HepG2 (cell line): ENCODE results near the gene S100A8. TPM values are rescaled to one million over a fixed set of nuclear protein-coding genes. Genes with fewer than 3 reads are reported as not detected.

Experiments
- ATAC-seq: fragments of 200-7000 bp; cut with Tn5 transposase; 3 replicates; pipeline ENCODE4 v1.9.1; 2020; ENCODE audit warnings: mild to moderate bottlenecking, moderate library complexity
- BruUV-seq: library from RNA; stranded (reverse); fragments of 400-500 nt; replicated peaks from 2 replicates; lab custom pipeline; 2021; lab: Mats Ljungman, UMichigan
- CTCF ChIA-PET: fragments of 300-600 bp; formaldehyde crosslinking; extraction: SDS; loops from one replicate; lab custom pipeline; 2021; ENCODE audit warnings: low total read pairs, inconsistent platforms, low intra/inter-chr PET ratio; lab: Yijun Ruan, JAX
- POLR2A ChIA-PET: fragments of 350-600 bp; sonication (Branson Sonifier 250); formaldehyde crosslinking; loops from one replicate; lab custom pipeline; 2020; ENCODE audit warnings: antibody characterized with exemption, inconsistent platforms; lab: Yijun Ruan, JAX
- DNase-seq: peaks from one replicate; pipeline ENCODE4 v3.0.0-alpha.2; 2015; ENCODE audit warnings: low spot score
- FAIRE-seq: peaks from 3 replicates; lab custom pipeline; 2011; peaks lifted over from hg19 to GRCh38; lab: Jason Lieb, UNC
- H2AFZ ChIP-seq: one replicate; pipeline ENCODE4 v1.6.1; 2011; ENCODE audit warnings: low read length, inconsistent platforms
- H3K27ac ChIP-seq: fragments of 300-600 bp; 3 replicates; pipeline ENCODE4 v1.8.0; 2011; ENCODE audit warnings: mixed run types, mild to moderate bottlenecking, mixed read lengths, low read length, inconsistent platforms; ENCODE audit not compliant: insufficient read depth; ENCODE audit errors: extremely low read length
- H3K27me3 ChIP-seq, 2 experiments: fragments of 200-600 bp in 1 of 2; 2 replicates in 1 of 2; 3 replicates in 1 of 2; pipeline versions ENCODE4 v1.6.0 to v1.8.0; 2011; ENCODE audit warnings: low read length in 2 of 2, mild to moderate bottlenecking in 2 of 2, moderate library complexity in 2 of 2, inconsistent platforms in 1 of 2; ENCODE audit not compliant: insufficient read depth in 2 of 2, control insufficient read depth in 1 of 2
- H3K36me3 ChIP-seq, 2 experiments: fragments of 200-600 bp in 1 of 2; replicated peaks in 1 of 2; 2 replicates in 1 of 2; 3 replicates in 1 of 2; pipeline versions ENCODE4 v1.5.1 to v1.8.0; 2011; ENCODE audit warnings: low read length in 2 of 2, inconsistent platforms in 1 of 2; ENCODE audit not compliant: insufficient read depth in 2 of 2, control insufficient read depth in 1 of 2
- H3K4me1 ChIP-seq: 2 replicates; pipeline ENCODE4 v1.5.1; 2012; ENCODE audit warnings: low read length, inconsistent platforms; ENCODE audit not compliant: insufficient read depth
- H3K4me2 ChIP-seq: 2 replicates; pipeline ENCODE4 v1.6.0; 2011; ENCODE audit warnings: low read depth, low read length, inconsistent platforms
- H3K4me3 ChIP-seq, 3 experiments: fragments of 200-600 bp in 1 of 3; sonication (generic), shearing (Covaris generic) in 1 of 3; replicated peaks in 1 of 3; 2 replicates each; pipeline ENCODE4 v1.5.1; 2011 to 2016; ENCODE audit warnings: low read length in 3 of 3, inconsistent platforms in 2 of 3, low read depth in 2 of 3, mild to moderate bottlenecking in 2 of 3, control low read depth in 1 of 3, mixed read lengths in 1 of 3; ENCODE audit not compliant: insufficient read depth in 1 of 3
- H3K79me2 ChIP-seq: one replicate; pipeline ENCODE4 v1.6.1; 2011; ENCODE audit warnings: low read length, inconsistent platforms; ENCODE audit not compliant: insufficient read depth
- H3K9ac ChIP-seq: 2 replicates; pipeline ENCODE4 v1.6.0; 2011; ENCODE audit warnings: mild to moderate bottlenecking, low read depth, low read length, inconsistent platforms; ENCODE audit not compliant: insufficient read depth
- H3K9me3 ChIP-seq: 2 replicates; pipeline ENCODE4 v1.5.1; 2012; ENCODE audit warnings: mild to moderate bottlenecking, low read length
- H4K20me1 ChIP-seq: 2 replicates; pipeline ENCODE4 v1.6.0; 2011; ENCODE audit warnings: inconsistent platforms, mild to moderate bottlenecking, low read length, moderate library complexity; ENCODE audit not compliant: insufficient read depth
- ASH2L ChIP-seq: fragments of 300-600, 200-600 bp; sonication (generic); IDR thresholded peaks from 2 replicates; pipeline ENCODE4 v1.7.0; 2017; ENCODE audit warnings: low read depth, mild to moderate bottlenecking, moderate library complexity, mixed read lengths, low read length; ENCODE audit not compliant: insufficient read length
- FOXK1 ChIP-seq: sonication (generic); formaldehyde crosslinking; IDR thresholded peaks from 2 replicates; pipeline ENCODE4 v1.4.0; 2020; ENCODE audit warnings: low read depth, missing genetic modification reagents, borderline replicate concordance
- GPN1 ChIP-seq: sonication (generic); formaldehyde crosslinking; IDR thresholded peaks from 2 replicates; pipeline ENCODE4 v1.5.1; 2020; ENCODE audit warnings: missing genetic modification reagents, borderline replicate concordance
- HMG20A ChIP-seq: IDR thresholded peaks from 2 replicates; pipeline ENCODE4 v1.6.1; 2016; ENCODE audit warnings: borderline replicate concordance
- NFAT5 ChIP-seq: sonication (generic); formaldehyde crosslinking; IDR thresholded peaks from 2 replicates; pipeline ENCODE4 v1.4.0; 2020; ENCODE audit warnings: missing genetic modification reagents
- RARA ChIP-seq: IDR thresholded peaks from 2 replicates; pipeline ENCODE4 v1.6.1; 2016; ENCODE audit warnings: missing genetic modification reagents, missing compliant biosample characterization
- RCOR2 ChIP-seq: IDR thresholded peaks from 2 replicates; pipeline ENCODE4 v1.6.1; 2016; ENCODE audit warnings: missing biosample characterization, missing genetic modification reagents
- RERE ChIP-seq: IDR thresholded peaks from 2 replicates; pipeline ENCODE4 v1.6.1; 2016; ENCODE audit warnings: low read depth, missing genetic modification reagents, missing compliant biosample characterization
- SP1 ChIP-seq, 2 experiments: fragments of 450-650 bp in 1 of 2; sonication (generic) in 1 of 2; formaldehyde crosslinking in 1 of 2; IDR thresholded peaks; 2 replicates each; pipeline versions ENCODE4 v1.4.0 to v1.6.1; 2016 to 2020; ENCODE audit warnings: missing genetic modification reagents in 1 of 2
- THAP9 ChIP-seq: sonication (generic); formaldehyde crosslinking; IDR thresholded peaks from 2 replicates; pipeline ENCODE4; 2020; ENCODE audit warnings: missing genetic modification reagents, mild to moderate bottlenecking, borderline replicate concordance
- ZMYM3 ChIP-seq: sonication (generic); formaldehyde crosslinking; IDR thresholded peaks from 2 replicates; pipeline ENCODE4 v1.5.1; 2020; ENCODE audit warnings: mild to moderate bottlenecking, missing genetic modification reagents
- WGBS: methylation state at CpG from one replicate; pipeline ENCODE4 v1.1.6; 2017; ENCODE audit warnings: low lambda C conversion rate; 5-methylcytosine and 5-hydroxymethylcytosine counted together
- in situ Hi-C: cut with HindIII; loops from 2 replicates; pipeline ENCODE4 v1.10.0; 2017; ENCODE audit warnings: low pct_unique_long_range_greater_than_20kb; ENCODE audit not compliant: extremely low pct_ligation_motif_present
- intact Hi-C: fragments of 100-400 bp; cut with micrococcal nuclease; formaldehyde crosslinking; loops from one replicate; pipeline ENCODE4 v1.10.0; 2022; ENCODE audit not compliant: unreplicated experiment
- polyA plus RNA-seq, 8 experiments: library from polyadenylated mRNA; depleted of rRNA in 3 of 8; stranded (reverse) in 7 of 8; unstranded in 1 of 8; fragments of >200 nt; fragmentation: Illumina TruSeq in 4 of 8; extraction: Trizol in 4 of 8; gene quantifications; 2 replicates each; pipeline versions ENCODE4 v1.2.1 to v1.2.3, GENCODE V29; 2011 to 2016; ENCODE audit warnings: low read depth in 4 of 8, missing spikeins in 1 of 8, mixed read lengths in 1 of 8; ENCODE audit not compliant: insufficient read depth in 1 of 8
- total RNA-seq, 5 experiments: library from RNA; depleted of rRNA; stranded (reverse); fragments of >200 nt; fragmentation: Illumina TruSeq; extraction: Trizol; gene quantifications; 2 replicates each; pipeline ENCODE4 v1.2.3, GENCODE V29; 2016; ENCODE audit warnings: low read depth in 1 of 5

The S100A8 gene
- total and polyA plus RNA-seq, 2 of the 13 experiments (the other 11 are each of a cell fraction or from before 2014, with no cell fraction given): not detected

GRCh38 chr1:153370146-153370545, 20.7 kb downstream of the S100A8 start:
- in situ Hi-C loops: no loop called here
- no peaks in the 10 kb centered on the region for H3K79me2 ChIP-seq
- H3K4me2 ChIP-seq: no peak overlapping the region
- no peak overlapping the region for H3K27ac ChIP-seq
- ATAC-seq: no peak
- FAIRE-seq: no peak
- 12% methylated on average over 3 of the region's 3 CpGs for WGBS
- H3K4me3 ChIP-seq: no peak overlapping the region
- intact Hi-C loops: no loop called here
- ChIA-PET CTCF (no interaction called here), POLR2A (no interaction called here)
- no peaks in the 10 kb centered on the region for H3K4me1 ChIP-seq
- DNase-seq: no peak
- H3K9ac ChIP-seq: no peak overlapping the region
- H4K20me1 ChIP-seq: no peaks in the 10 kb centered on the region
- peaks cover 0 to 5% of the 10 kb centered on the region in 2 experiments; a peak in 1 of 5 replicates for H3K27me3 ChIP-seq
- no TSS peak for BruUV-seq
- no peak overlapping the region for H2AFZ ChIP-seq
- no peaks in the 10 kb centered on the region for H3K9me3 ChIP-seq
- H3K36me3 ChIP-seq: no peaks in the 10 kb centered on the region
- TF ChIP-seq THAP9 (CRISPR knock-in tag): no peak
- TF ChIP-seq HMG20A: no peak
- TF ChIP-seq RCOR2 (CRISPR knock-in tag): no peak
- TF ChIP-seq NFAT5 (CRISPR knock-in tag): no peak
- no peak for TF ChIP-seq GPN1
- no peak for TF ChIP-seq ASH2L
- no peak for TF ChIP-seq ZMYM3 (CRISPR knock-in tag)
- no peak for TF ChIP-seq RARA (CRISPR knock-in tag)
- no peak for TF ChIP-seq SP1 (IDR thresholded peaks at IDR 0.05)
- TF ChIP-seq SP1 (CRISPR knock-in tag; IDR thresholded peaks at IDR 0.05): no peak
- no peak for TF ChIP-seq RERE (CRISPR knock-in tag)
- no peak for TF ChIP-seq FOXK1
